ENCODE results near the gene ABCA2. TPM values are rescaled to one million over a fixed set of nuclear protein-coding genes. Genes with fewer than 3 reads are reported as not detected.

ABCA2 gene
- polyA plus RNA-seq, 1 of the 3 experiments (the other 2 are of a cell fraction), result 34.7 TPM

DNA sequence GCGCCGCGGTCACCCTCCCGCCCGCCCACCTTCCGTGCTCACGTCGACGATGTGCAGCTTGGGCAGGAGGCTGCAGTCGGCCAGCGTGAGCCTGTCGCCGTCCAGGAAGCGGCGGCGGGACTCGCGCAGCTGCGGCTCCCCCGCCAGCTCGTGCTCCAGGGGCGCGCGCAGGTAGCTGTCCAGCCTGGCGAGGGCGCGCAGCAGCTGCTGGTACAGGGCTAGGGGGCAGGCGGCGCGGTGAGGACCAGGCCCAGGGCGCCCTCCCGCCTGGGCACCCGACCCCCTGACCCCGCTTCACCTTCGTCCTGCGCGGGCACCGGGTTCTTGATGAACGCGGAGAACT is 33.2 kb downstream of the ABCA2 start (continued):
- TF ChIP-seq, protein P1, sequence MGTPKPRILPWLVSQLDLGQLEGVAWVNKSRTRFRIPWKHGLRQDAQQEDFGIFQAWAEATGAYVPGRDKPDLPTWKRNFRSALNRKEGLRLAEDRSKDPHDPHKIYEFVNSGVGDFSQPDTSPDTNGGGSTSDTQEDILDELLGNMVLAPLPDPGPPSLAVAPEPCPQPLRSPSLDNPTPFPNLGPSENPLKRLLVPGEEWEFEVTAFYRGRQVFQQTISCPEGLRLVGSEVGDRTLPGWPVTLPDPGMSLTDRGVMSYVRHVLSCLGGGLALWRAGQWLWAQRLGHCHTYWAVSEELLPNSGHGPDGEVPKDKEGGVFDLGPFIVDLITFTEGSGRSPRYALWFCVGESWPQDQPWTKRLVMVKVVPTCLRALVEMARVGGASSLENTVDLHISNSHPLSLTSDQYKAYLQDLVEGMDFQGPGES (IDR thresholded peaks at IDR 0.05; ENCODE audit: low read depth, low read length), result no peak
- TF ChIP-seq POLR2AphosphoS5 (IDR thresholded peaks at IDR 0.05; ENCODE audit: low read depth, low read length) (no peak), MXI1 (IDR thresholded peaks at IDR 0.05; ENCODE audit: low read depth, low read length) (no peak), RXRA (IDR thresholded peaks at IDR 0.05; ENCODE audit: borderline replicate concordance, low read depth) (no peak), FOXM1 (IDR thresholded peaks at IDR 0.05; ENCODE audit: low read depth) (no peak)
- TF ChIP-seq, protein P2, sequence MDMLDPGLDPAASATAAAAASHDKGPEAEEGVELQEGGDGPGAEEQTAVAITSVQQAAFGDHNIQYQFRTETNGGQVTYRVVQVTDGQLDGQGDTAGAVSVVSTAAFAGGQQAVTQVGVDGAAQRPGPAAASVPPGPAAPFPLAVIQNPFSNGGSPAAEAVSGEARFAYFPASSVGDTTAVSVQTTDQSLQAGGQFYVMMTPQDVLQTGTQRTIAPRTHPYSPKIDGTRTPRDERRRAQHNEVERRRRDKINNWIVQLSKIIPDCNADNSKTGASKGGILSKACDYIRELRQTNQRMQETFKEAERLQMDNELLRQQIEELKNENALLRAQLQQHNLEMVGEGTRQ (IDR thresholded peaks at IDR 0.05; ENCODE audit: borderline replicate concordance, low read depth, low read length), result no peak
- TF ChIP-seq, protein P3, sequence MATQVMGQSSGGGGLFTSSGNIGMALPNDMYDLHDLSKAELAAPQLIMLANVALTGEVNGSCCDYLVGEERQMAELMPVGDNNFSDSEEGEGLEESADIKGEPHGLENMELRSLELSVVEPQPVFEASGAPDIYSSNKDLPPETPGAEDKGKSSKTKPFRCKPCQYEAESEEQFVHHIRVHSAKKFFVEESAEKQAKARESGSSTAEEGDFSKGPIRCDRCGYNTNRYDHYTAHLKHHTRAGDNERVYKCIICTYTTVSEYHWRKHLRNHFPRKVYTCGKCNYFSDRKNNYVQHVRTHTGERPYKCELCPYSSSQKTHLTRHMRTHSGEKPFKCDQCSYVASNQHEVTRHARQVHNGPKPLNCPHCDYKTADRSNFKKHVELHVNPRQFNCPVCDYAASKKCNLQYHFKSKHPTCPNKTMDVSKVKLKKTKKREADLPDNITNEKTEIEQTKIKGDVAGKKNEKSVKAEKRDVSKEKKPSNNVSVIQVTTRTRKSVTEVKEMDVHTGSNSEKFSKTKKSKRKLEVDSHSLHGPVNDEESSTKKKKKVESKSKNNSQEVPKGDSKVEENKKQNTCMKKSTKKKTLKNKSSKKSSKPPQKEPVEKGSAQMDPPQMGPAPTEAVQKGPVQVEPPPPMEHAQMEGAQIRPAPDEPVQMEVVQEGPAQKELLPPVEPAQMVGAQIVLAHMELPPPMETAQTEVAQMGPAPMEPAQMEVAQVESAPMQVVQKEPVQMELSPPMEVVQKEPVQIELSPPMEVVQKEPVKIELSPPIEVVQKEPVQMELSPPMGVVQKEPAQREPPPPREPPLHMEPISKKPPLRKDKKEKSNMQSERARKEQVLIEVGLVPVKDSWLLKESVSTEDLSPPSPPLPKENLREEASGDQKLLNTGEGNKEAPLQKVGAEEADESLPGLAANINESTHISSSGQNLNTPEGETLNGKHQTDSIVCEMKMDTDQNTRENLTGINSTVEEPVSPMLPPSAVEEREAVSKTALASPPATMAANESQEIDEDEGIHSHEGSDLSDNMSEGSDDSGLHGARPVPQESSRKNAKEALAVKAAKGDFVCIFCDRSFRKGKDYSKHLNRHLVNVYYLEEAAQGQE (IDR thresholded peaks at IDR 0.05; ENCODE audit: low read depth, low read length), result no peak

DNA sequence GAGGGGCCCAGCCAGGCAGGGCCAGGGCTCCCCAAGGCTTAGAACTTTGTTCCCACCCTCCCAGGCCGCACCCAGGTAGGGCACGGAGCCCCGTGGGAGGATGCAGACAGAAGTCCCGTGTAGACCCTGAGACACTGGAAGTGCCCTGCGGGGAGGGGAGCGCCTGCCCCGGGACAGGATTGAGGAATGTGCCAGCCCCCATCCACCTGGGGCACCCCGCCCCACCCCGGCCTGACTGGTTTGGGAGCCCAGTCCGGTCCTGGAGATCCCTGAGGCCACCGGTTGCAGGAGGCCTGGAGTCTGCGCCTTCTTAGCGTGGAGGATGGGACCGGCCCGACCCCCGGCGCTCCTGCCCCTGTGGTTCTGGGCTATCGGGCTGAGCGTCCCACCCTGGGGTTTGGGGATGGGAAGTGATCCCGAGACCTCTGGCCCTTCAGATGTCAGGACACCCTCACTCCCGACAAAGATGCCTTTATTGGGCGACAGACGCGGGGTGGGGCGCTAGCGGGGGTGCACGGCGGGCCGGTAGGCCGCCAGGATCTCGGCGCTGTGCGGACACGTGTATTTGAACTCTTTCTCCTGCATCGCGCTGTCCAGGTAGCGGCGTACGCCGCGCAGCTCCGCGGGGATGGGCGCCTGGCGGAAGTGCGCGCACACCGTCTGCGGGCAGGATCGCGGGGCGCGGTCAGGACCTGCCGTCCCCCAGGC is 33.7 kb downstream of the ABCA2 start:
- H4K20me1 ChIP-seq (ENCODE audit: insufficient read depth), result 0 out of 2 replicates have a peak, but pooled peaks cover 3% of the 10 kb centered on the region
- H3F3A ChIP-seq (replicated peaks; ENCODE audit: insufficient read depth), result no peaks in the 10 kb centered on the region
- H3K9ac ChIP-seq, result no peak overlapping the region
- H3K4me3 ChIP-seq (ENCODE audit: low read depth in 2 of 2, low read length in 1 of 2), result no peak overlapping the region
- no peak for DNase-seq
- H3K27ac ChIP-seq (ENCODE audit: low read depth in 2 of 2, low read length in 1 of 2), result no peak overlapping the region
- ChIA-PET CTCF (interaction anchor here (0.7 to 6.8 kb wide), 3 partner anchors 13 to 75 kb away, joined by 3 to 68 read pairs (median 3); partner anchors contain the start of genes ABCA2 and FUT7), POLR2A (no interaction called here)
- peaks cover 9 to 24% of the 10 kb centered on the region in 2 experiments; a peak in 3 of 4 replicates for H3K4me1 ChIP-seq (ENCODE audit: control insufficient read depth in 1 of 2, insufficient read depth in 2 of 2, low read depth in 1 of 2, low read length in 1 of 2)
- peaks cover 0 to 7% of the 10 kb centered on the region in 2 experiments for H3K36me3 ChIP-seq (replicated peaks in 1 of 2; ENCODE audit: control insufficient read depth in 1 of 2, insufficient read depth in 2 of 2, low read length in 1 of 2)
- H3K4me2 ChIP-seq, result no peak overlapping the region
- no peak overlapping the region for H2AFZ ChIP-seq (ENCODE audit: low read depth)
- H3K79me2 ChIP-seq (ENCODE audit: insufficient read depth), result peaks cover 18% of the 10 kb centered on the region; the same call in 1 of the 2 replicates
- no peaks in the 10 kb centered on the region for H3K27me3 ChIP-seq (ENCODE audit: insufficient read depth)
- no peaks in the 10 kb centered on the region for H3K9me3 ChIP-seq
- 95% methylated on average over 42 of the region's 54 CpGs for WGBS (ENCODE audit: low lambda C conversion rate)
- no peaks in the 10 kb centered on the region for H3K9me2 ChIP-seq
- TF ChIP-seq TEAD4 (IDR thresholded peaks at IDR 0.05; ENCODE audit: borderline replicate concordance, insufficient read depth) (no peak), FOXJ3 (CRISPR knock-in tag; IDR thresholded peaks at IDR 0.05) (no peak), RXRA (IDR thresholded peaks at IDR 0.05; ENCODE audit: borderline replicate concordance, low read depth) (no peak), RAD21 (IDR thresholded peaks at IDR 0.05; ENCODE audit: low read length) (no peak), GABPA (IDR thresholded peaks at IDR 0.05; ENCODE audit: low read depth) (no peak), YY1 (IDR thresholded peaks at IDR 0.05; ENCODE audit: low read depth) (no peak), TCF12 (IDR thresholded peaks at IDR 0.05) (no peak), TAF1 (IDR thresholded peaks at IDR 0.05; ENCODE audit: borderline replicate concordance, low read depth, low read length) (no peak), EZH2phosphoT487 (IDR thresholded peaks at IDR 0.05; ENCODE audit: borderline replicate concordance, low read depth) (no peak), MXI1 (IDR thresholded peaks at IDR 0.05; ENCODE audit: low read depth, low read length) (no peak), CHD2 (IDR thresholded peaks at IDR 0.05; ENCODE audit: low read length, partially characterized antibody) (no peak), RCOR1 (IDR thresholded peaks at IDR 0.05; ENCODE audit: low read length) (no peak)
- TF ChIP-seq, protein P1 (IDR thresholded peaks at IDR 0.05; ENCODE audit: low read depth, low read length), result no peak
- TF ChIP-seq, protein P3 (IDR thresholded peaks at IDR 0.05; ENCODE audit: low read depth, low read length), result no peak
- TF ChIP-seq, protein P2 (IDR thresholded peaks at IDR 0.05; ENCODE audit: borderline replicate concordance, low read depth, low read length), result no peak

Measured in SK-N-SH (cell line).